Measurements from ENCODE around the gene CCNE1. TPM values are rescaled to one million over a fixed set of nuclear protein-coding genes. Genes with fewer than 3 reads are reported as not detected.

Gene CCNE1
- polyA plus RNA-seq, 1 of the 3 experiments (the other 2 are of a cell fraction) = 8.9 TPM

DNA sequence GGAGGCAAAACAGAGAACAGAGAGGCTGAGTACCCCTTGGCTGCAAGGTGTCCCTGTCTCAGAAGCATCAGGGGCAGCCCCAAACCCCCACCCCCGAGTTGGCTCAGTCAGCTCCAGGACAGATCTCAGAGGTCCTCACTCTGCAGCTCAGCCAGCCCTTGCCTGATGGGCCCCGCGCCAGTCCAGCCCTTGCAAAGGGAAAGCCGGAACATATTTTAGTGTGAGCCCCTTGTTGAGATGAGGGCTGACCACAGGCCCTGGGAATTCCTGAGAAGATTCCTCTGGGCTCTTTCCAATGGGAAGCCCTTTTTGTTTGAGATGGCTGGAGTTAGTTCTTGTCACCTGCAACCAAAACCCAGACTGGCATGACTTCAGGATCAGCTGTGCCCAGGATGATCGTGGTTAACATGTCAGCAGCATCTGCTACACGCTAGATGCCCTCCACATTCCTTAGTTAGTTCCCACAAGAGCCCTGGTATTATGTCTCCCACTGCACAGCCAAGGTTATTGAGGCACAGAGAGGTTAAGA lies 33.9 kb upstream of the CCNE1 start:
- Histone ChIP-seq H3F3A (replicated peaks; ENCODE audit: insufficient read depth) (no peaks in the 10 kb centered on the region), H3K36me3 (replicated peaks in 1 of 2; ENCODE audit: control insufficient read depth in 1 of 2, insufficient read depth in 2 of 2, low read length in 1 of 2) (no peaks in the 10 kb centered on the region), H3K4me3 (ENCODE audit: low read depth in 2 of 2, low read length in 1 of 2) (no peak overlapping the region), H3K4me1 (ENCODE audit: control insufficient read depth in 1 of 2, insufficient read depth in 2 of 2, low read depth in 1 of 2, low read length in 1 of 2) (peaks cover 0 to 6% of the 10 kb centered on the region in 2 experiments; a peak in 1 of 4 replicates), H3K4me2 (no peak overlapping the region), H3K9me3 (no peaks in the 10 kb centered on the region), H3K27me3 (ENCODE audit: insufficient read depth) (no peaks in the 10 kb centered on the region), H3K79me2 (ENCODE audit: insufficient read depth) (no peaks in the 10 kb centered on the region), H2AFZ (ENCODE audit: low read depth) (no peak overlapping the region), H3K9me2 (no peaks in the 10 kb centered on the region), H3K9ac (no peak overlapping the region), H4K20me1 (ENCODE audit: insufficient read depth) (no peaks in the 10 kb centered on the region), H3K27ac (ENCODE audit: low read depth in 2 of 2, low read length in 1 of 2) (no peak overlapping the region)
- ChIA-PET POLR2A (no interaction called here), CTCF (interaction anchor here (1.1 to 2.2 kb wide), 5 partner anchors 9 to 96 kb away, joined by 4 to 9 read pairs (median 4); no protein-coding TSS in a partner anchor)
- no peak for TF ChIP-seq NFIC (IDR thresholded peaks at IDR 0.05; ENCODE audit: borderline replicate concordance)
- TF ChIP-seq FOXJ3 (CRISPR knock-in tag; IDR thresholded peaks at IDR 0.05) = no peak
- no peak for TF ChIP-seq CTCF (IDR thresholded peaks at IDR 0.05)
- no peak for TF ChIP-seq NRF1 (IDR thresholded peaks at IDR 0.05; ENCODE audit: low read depth, low read length)
- no peak for TF ChIP-seq CHD2 (IDR thresholded peaks at IDR 0.05; ENCODE audit: low read length, partially characterized antibody)
- TF ChIP-seq SMC3 (IDR thresholded peaks at IDR 0.05; ENCODE audit: low read depth, low read length) = no peak
- no peak for TF ChIP-seq TEAD4 (IDR thresholded peaks at IDR 0.05; ENCODE audit: borderline replicate concordance, insufficient read depth)
- TF ChIP-seq, protein P1, sequence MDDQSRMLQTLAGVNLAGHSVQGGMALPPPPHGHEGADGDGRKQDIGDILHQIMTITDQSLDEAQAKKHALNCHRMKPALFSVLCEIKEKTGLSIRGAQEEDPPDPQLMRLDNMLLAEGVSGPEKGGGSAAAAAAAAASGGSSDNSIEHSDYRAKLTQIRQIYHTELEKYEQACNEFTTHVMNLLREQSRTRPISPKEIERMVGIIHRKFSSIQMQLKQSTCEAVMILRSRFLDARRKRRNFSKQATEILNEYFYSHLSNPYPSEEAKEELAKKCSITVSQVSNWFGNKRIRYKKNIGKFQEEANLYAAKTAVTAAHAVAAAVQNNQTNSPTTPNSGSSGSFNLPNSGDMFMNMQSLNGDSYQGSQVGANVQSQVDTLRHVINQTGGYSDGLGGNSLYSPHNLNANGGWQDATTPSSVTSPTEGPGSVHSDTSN (IDR thresholded peaks at IDR 0.05) = no peak
- no peak for TF ChIP-seq RCOR1 (IDR thresholded peaks at IDR 0.05; ENCODE audit: low read length)
- TF ChIP-seq RFX5 (IDR thresholded peaks at IDR 0.05; ENCODE audit: low read length) = no peak
- TF ChIP-seq POLR2AphosphoS5 (IDR thresholded peaks at IDR 0.05; ENCODE audit: low read depth, low read length) = no peak
- no peak for DNase-seq
- WGBS (ENCODE audit: low lambda C conversion rate) = 56% methylated on average over 6 of the region's 6 CpGs

- H3K4me1 ChIP-seq (ENCODE audit: control insufficient read depth in 1 of 2, insufficient read depth in 2 of 2, low read depth in 1 of 2, low read length in 1 of 2) = peaks cover 0 to 6% of the 10 kb centered on the region in 2 experiments; a peak in 1 of 4 replicates
- H3K27me3 ChIP-seq (ENCODE audit: insufficient read depth) = no peaks in the 10 kb centered on the region
- no peak overlapping the region for H3K27ac ChIP-seq (ENCODE audit: low read depth in 2 of 2, low read length in 1 of 2)
- H3K9me3 ChIP-seq = no peaks in the 10 kb centered on the region
- H3F3A ChIP-seq (replicated peaks; ENCODE audit: insufficient read depth) = no peaks in the 10 kb centered on the region
- H4K20me1 ChIP-seq (ENCODE audit: insufficient read depth) = no peaks in the 10 kb centered on the region
- H3K4me2 ChIP-seq = no peak overlapping the region
- ChIA-PET POLR2A (no interaction called here), CTCF (interaction anchor here (0.7 to 2.2 kb wide), 4 partner anchors 8 to 93 kb away, joined by 3 to 7 read pairs (median 4); no protein-coding TSS in a partner anchor)
- no peaks in the 10 kb centered on the region for H3K36me3 ChIP-seq (replicated peaks in 1 of 2; ENCODE audit: control insufficient read depth in 1 of 2, insufficient read depth in 2 of 2, low read length in 1 of 2)
- no peak overlapping the region for H2AFZ ChIP-seq (ENCODE audit: low read depth)
- TF ChIP-seq ELF1 (IDR thresholded peaks at IDR 0.05) (no peak), NRF1 (IDR thresholded peaks at IDR 0.05; ENCODE audit: low read depth, low read length) (no peak), EZH2phosphoT487 (IDR thresholded peaks at IDR 0.05; ENCODE audit: borderline replicate concordance, low read depth) (no peak), RFX5 (IDR thresholded peaks at IDR 0.05; ENCODE audit: low read length) (no peak), FOXM1 (IDR thresholded peaks at IDR 0.05; ENCODE audit: low read depth) (no peak), CHD2 (IDR thresholded peaks at IDR 0.05; ENCODE audit: low read length, partially characterized antibody) (no peak), YY1 (IDR thresholded peaks at IDR 0.05; ENCODE audit: low read depth) (no peak), GATA2 (CRISPR knock-in tag; IDR thresholded peaks at IDR 0.05) (no peak), FOXJ3 (CRISPR knock-in tag; IDR thresholded peaks at IDR 0.05) (no peak), JUND (IDR thresholded peaks at IDR 0.05) (no peak), SMC3 (IDR thresholded peaks at IDR 0.05; ENCODE audit: low read depth, low read length) (no peak)
- TF ChIP-seq, protein P2, sequence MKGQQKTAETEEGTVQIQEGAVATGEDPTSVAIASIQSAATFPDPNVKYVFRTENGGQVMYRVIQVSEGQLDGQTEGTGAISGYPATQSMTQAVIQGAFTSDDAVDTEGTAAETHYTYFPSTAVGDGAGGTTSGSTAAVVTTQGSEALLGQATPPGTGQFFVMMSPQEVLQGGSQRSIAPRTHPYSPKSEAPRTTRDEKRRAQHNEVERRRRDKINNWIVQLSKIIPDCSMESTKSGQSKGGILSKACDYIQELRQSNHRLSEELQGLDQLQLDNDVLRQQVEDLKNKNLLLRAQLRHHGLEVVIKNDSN (IDR thresholded peaks at IDR 0.05; ENCODE audit: borderline replicate concordance, low read depth) = no peak
- TF ChIP-seq, protein P3, sequence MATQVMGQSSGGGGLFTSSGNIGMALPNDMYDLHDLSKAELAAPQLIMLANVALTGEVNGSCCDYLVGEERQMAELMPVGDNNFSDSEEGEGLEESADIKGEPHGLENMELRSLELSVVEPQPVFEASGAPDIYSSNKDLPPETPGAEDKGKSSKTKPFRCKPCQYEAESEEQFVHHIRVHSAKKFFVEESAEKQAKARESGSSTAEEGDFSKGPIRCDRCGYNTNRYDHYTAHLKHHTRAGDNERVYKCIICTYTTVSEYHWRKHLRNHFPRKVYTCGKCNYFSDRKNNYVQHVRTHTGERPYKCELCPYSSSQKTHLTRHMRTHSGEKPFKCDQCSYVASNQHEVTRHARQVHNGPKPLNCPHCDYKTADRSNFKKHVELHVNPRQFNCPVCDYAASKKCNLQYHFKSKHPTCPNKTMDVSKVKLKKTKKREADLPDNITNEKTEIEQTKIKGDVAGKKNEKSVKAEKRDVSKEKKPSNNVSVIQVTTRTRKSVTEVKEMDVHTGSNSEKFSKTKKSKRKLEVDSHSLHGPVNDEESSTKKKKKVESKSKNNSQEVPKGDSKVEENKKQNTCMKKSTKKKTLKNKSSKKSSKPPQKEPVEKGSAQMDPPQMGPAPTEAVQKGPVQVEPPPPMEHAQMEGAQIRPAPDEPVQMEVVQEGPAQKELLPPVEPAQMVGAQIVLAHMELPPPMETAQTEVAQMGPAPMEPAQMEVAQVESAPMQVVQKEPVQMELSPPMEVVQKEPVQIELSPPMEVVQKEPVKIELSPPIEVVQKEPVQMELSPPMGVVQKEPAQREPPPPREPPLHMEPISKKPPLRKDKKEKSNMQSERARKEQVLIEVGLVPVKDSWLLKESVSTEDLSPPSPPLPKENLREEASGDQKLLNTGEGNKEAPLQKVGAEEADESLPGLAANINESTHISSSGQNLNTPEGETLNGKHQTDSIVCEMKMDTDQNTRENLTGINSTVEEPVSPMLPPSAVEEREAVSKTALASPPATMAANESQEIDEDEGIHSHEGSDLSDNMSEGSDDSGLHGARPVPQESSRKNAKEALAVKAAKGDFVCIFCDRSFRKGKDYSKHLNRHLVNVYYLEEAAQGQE (IDR thresholded peaks at IDR 0.05; ENCODE audit: low read depth, low read length) = no peak
- no peaks in the 10 kb centered on the region for H3K79me2 ChIP-seq (ENCODE audit: insufficient read depth)
- no peak for DNase-seq
- no peak overlapping the region for H3K4me3 ChIP-seq (ENCODE audit: low read depth in 2 of 2, low read length in 1 of 2)
- 38% methylated on average over 8 of the region's 9 CpGs for WGBS (ENCODE audit: low lambda C conversion rate)
- H3K9ac ChIP-seq = no peak overlapping the region
- no peaks in the 10 kb centered on the region for H3K9me2 ChIP-seq
These were observed 31.9 kb upstream of the CCNE1 start for GRCh38 chr19:29779921-29780320.
